SKM-1 treated with dmso at 0.1 percent for 144 hours (cell line): ENCODE data around the gene CARNS1.
"Not testable (repeated sequence)": the region's sequence is repeated elsewhere in the genome, so short reads cannot be mapped to it uniquely, and the experiment has no call there.

ENCODE experiments used
- DNase-seq: peaks from one replicate; lab custom pipeline; 2025; ENCODE audit not compliant: unreplicated experiment; lab: John Stamatoyannopoulos, UW

The CARNS1 gene

DNA sequence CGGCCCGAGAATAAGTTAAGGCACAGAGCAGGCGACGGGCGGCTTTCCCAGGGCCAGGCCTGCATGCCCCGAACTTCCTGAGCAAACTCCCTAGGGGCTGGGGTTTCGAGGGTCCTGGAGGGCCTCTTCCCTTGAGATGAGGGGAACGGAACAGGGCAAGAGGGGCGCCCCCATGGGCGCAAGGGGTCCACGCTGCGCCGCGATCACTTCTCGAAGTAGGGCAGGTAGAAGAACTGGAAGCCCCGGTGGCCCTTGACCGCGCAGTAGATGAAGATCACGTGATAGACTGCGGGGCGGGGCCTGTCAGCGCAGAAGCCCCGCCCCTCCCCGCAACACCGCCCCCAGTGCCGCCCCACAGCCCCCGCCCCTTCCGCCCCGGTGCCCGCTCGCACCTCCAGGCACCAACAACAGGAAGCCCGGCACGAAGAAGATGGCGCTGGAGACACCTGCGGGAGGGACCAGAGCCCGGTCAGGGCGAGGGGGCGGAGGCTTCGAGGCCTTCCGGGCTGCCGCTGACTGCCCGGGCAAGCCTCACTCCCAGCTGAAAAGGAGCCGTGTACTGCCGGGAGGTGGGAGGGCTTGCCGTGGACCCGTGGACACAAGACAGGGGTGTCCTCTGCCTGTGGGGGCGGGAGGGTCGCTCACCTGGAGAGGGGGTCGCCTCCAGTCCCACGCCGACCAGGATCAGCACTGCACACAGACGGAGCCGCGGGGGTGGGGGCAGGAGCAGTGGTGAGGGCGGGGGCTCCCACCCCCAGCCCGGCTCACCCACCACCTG, 49.1 kb downstream of the CARNS1 start:
- DNase-seq, result peak; percentile 90

DNA sequence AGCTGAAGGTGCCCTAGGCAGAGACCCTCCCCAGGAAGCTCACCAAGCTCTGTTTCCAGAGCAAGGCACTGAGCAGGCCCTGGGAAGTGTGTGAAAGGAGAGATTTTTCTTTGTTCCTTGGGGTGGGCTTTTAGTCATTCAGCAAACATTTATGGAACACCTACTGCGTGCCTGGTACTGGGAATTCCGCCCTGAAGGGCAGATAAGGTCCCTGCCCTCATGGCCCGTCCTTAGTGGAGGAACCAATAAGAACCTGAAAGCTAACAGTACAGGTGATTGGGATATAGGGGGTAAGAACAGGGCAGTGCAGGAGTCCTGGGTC, 49.7 kb downstream of the CARNS1 start:
- DNase-seq, result no peak

DNA sequence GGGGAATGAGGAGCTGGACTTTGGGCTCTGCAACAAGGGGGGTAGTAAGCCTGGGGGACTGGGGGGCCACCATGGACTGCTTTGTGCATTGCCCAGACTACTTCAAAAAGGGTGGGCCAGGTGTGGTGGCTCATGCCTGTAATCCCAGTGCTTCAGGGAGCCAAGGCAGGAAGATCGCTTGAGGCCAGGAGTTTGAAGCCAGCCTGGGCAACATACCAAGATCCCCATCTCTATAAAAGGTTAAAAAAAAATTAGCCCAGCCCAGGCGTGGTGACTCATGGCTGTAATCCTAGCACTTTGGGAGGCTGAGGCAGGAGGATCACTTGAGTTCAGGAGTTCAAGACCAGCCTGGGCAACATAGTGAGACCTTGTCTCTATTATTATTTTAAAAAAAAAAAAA, 50.1 kb downstream of the CARNS1 start:
- not testable (repeated sequence) for DNase-seq

DNA sequence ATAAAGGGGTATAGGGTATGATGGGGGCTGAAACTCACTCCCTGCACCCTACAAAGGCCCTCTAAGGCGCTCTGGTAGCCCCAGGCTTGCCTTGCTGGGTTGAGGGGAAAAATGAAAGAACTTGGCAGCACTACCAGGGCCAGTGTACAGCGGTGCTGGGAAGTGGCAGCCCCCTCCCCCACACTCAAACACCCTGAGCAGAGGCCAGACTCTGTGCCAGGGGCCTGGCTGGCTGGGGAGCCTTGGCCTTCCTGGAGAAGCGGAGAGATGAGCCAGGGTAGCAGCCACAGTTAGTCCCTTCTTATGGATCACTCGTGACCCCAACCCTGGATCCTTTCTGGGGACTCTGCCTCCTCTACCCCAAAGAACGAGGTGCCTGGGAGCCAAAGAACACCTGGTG, 50.9 kb downstream of the CARNS1 start:
- DNase-seq, result no peak

DNA sequence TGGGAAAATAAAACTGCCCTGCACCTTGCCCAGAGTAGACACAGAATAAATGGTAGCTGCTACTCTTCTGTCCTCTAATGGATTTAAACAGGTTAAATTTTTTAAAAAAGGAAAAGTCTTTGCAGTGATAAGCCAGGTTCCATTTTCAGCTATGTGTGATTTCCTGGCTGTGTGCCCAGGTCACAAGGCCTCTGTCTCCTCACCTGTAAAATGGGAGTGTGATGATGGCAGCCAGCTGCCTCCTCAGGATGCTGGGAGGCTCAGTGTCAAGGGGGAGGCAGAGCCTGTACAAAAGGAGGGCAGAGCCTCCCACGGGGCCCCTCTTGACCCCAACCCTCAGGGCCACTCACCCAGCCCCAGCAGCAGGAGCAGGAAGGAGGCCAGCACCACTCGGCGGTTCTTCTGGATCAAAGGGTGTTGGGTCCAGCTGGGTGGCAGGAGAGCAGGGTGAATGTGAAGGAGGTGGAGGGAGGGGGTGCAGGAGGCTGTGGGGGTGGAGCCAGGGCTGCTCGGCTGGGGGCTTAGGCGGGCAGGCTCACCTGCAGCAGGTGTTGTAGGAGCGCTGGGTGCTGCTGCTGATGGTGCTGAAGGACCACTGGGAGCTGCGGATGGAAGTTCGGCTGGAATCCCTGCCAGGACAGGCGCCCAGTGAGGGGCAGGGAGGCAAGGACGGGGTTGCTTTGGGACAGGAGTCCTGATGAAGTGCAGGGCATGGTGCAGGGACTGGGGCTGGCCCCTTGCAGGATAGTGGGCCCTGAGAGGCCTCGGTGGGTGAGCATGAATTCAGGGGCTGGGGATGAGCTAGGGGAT, 51.7 kb downstream of the CARNS1 start:
- no peak for DNase-seq

DNA sequence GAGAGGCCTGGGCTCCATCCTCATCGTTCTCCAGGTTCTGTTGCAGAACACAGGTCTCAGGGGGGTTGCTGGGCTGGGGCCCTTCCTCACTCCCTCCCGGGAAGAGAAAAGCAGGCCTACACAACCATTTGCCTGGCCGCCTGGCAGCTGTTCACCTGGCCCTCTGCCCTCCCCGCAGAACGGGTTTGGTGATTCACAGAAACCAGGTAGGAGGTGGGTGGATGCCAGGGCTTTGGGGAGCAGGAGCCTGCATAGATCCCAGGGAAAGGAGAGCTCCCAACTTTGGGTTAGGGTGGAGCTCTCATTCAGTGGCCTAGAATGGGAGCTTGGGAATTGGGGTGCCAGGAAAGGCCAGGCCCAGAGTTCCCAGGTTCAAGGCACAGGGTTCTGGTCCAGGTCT, 52.6 kb downstream of the CARNS1 start:
- no peak for DNase-seq

DNA sequence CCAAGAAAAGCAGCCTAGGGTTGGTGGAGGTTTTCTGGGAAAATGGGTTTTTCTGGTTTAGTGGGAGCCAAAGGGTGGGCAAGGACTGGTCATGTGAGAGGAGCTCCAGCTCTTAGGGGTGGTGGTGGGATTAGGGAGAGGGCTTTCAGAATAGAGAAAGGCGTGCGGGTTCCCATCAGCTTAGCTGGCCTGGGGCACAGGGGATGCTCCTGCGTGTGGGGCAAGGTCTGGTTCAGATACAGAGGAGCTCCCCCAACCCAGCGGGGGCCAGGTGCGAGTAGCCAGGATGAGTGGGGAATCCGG, 52.9 kb downstream of the CARNS1 start:
- DNase-seq, result no peak

DNA sequence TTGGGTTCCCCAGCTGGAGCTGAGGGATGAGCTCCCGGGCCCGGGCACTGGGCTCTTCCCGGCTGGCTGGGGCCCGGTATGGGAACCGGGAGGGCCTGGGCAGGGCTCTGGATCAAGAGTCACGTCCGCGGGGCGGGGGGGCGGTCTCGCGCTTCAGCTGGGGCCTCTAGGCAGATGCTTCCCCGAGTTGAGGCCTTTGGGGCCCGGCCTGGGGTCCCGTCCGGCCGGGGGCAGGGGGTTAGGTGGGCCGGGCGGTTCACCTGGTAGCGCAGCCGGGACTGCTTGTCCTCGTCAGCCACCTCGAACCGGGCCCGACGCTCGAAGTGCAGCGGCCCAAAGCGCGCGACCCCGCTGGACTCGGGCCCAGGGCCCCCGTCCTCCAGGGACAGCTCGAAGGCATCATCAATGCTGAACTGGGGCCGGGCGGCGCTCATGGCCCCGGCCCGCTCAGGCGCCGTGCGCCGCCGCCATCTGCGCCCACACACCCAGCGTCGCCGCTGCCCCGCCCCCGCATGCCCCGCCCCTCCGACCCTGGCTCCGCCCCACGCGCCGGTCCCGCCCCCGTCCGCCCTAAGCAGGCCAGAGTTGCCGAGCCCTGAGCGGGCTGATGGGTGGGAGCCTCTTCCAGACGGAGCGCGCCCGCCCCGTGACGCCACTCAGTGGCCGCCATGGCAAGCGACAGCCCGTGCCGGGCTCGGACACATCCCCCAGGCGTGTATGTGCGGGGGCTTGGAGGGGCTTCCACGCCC, 53.5 kb downstream of the CARNS1 start, which contains the start of gene TMEM134:
TMEM134 (minus strand) TSS at position 493 of the 749 bp plus-strand sequence; CDS start at position 434, 59 bp downstream.
- DNase-seq, result peak; percentile 79

DNA sequence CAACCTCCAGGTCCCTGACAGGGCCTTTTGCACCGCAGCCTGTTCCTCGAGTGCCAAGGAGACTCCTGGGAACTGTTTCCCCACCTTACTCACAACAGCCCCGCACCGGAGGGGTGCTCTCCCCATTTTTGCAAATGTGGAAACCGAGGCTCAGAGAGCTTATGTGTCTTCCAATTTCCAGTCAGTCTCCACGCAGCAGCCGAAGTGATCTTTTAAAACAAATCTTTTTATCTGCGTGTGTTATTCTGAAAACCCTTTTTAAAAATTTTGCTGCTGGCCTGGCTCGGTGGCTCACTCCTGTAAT, 54.0 kb downstream of the CARNS1 start:
- DNase-seq, result no peak

DNA sequence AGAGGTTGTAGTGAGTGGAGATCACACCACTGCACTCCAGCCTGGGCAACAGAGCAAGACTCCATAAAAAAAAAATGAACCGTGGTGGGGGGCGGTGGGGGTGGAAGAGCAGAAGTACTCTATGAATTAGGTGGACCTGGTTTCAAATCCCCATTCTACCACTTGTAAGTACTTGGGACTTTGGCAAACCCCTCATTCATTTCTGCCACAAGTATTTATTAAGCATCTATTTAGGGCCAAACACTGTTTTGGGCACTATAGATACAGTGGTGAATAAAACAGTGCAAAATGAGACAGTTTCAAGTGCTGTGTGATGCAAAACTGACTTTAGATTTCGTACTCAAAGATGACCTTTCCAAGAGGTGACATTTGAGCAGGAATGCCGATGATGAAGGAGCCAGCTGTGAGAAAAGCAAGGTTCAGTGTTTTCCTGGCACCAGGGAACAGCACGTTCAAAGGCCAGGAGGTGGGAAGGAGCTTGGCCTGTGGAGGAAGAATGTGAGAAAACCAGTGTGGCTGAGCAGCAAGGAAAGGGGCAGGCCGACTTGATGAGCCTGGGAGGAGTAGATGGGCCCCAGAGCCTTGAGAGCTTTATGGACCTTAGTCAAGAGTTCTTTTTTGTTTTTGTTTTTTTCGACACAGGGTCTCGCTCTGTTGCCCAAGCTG, 55.0 kb downstream of the CARNS1 start:
- no peak for DNase-seq

DNA sequence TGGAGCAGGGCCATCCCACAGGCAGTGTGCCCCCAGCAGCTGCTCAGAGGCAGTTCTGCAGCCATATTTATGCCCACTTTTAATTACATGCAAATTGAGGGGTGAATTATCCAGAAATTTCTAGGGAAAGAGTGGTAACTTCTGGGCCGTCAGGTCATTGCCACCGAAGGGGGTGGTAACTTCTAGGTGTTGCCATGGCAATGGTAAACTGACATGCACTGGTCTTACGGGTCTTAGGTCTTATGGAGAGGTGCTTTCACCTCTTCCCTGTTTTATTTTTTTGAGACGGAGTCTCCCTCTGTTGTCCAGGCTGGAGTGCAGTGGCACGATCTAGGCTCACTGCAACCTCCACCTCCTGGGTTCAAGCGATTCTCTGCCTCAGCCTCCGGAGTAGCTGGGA, 57.4 kb downstream of the CARNS1 start:
- no peak for DNase-seq
